Measurements from ENCODE around the gene GFRA3. TPM values are rescaled to one million over a fixed set of nuclear protein-coding genes. Genes with fewer than 3 reads are reported as not detected.

Gene GFRA3
- polyA plus RNA-seq, 1 experiment, result not detected

GRCh38 chr5:138224712-138225111 lies 49.7 kb downstream of the GFRA3 start:
- Histone ChIP-seq H3K9me3 (ENCODE audit: control insufficient read depth, insufficient read depth, low read length) (peaks cover 6% of the 10 kb centered on the region; the same call in 1 of the 2 replicates), H3K27me3 (ENCODE audit: control insufficient read depth, insufficient read depth, low read length) (peaks cover 2% of the 10 kb centered on the region), H3K4me3 (ENCODE audit: low read depth, low read length) (no peak overlapping the region), H3K27ac (ENCODE audit: low read depth, low read length) (no peak overlapping the region)
- POLR2A ChIA-PET, result no interaction called here
- no peak for DNase-seq (ENCODE audit: low read depth, low spot score)
- TF ChIP-seq CTCF (IDR thresholded peaks at IDR 0.05; ENCODE audit: low read depth, low read length), result no peak
- CTCF ChIA-PET, result interaction anchor here (1.9 to 5.0 kb wide), 3 partner anchors 15 to 128 kb away, joined by 11 to 58 read pairs (median 34); partner anchors contain the start of gene KDM3B

- H3K9me3 ChIP-seq (ENCODE audit: control insufficient read depth, insufficient read depth, low read length), result peaks cover 6% of the 10 kb centered on the region; the same call in 1 of the 2 replicates
- H3K27ac ChIP-seq (ENCODE audit: low read depth, low read length), result no peak overlapping the region
- TF ChIP-seq CTCF (IDR thresholded peaks at IDR 0.05; ENCODE audit: low read depth, low read length), result no peak
- DNase-seq (ENCODE audit: low read depth, low spot score), result no peak
- ChIA-PET POLR2A (no interaction called here), CTCF (interaction anchor here (0.6 to 5.0 kb wide), 20 partner anchors 10 to 188 kb away, joined by 3 to 58 read pairs (median 4); partner anchors contain the start of genes BRD8, CDC23, GFRA3 and KDM3B)
- H3K4me3 ChIP-seq (ENCODE audit: low read depth, low read length), result no peak overlapping the region
- H3K27me3 ChIP-seq (ENCODE audit: control insufficient read depth, insufficient read depth, low read length), result no peaks in the 10 kb centered on the region
Measured at GRCh38 chr5:138223532-138223931, 50.9 kb downstream of the GFRA3 start.

GRCh38 chr5:138216799-138217198 lies 57.6 kb downstream of the GFRA3 start:
- Histone ChIP-seq H3K27me3 (ENCODE audit: control insufficient read depth, insufficient read depth, low read length) (no peaks in the 10 kb centered on the region), H3K4me3 (ENCODE audit: low read depth, low read length) (no peak overlapping the region), H3K9me3 (ENCODE audit: control insufficient read depth, insufficient read depth, low read length) (no peaks in the 10 kb centered on the region), H3K27ac (ENCODE audit: low read depth, low read length) (no peak overlapping the region)
- CTCF ChIA-PET, result interaction anchor here (0.6 kb wide), 1 partner anchor 437 kb away, joined by 3 read pairs; no protein-coding TSS in a partner anchor
- TF ChIP-seq CTCF (IDR thresholded peaks at IDR 0.05; ENCODE audit: low read depth, low read length), result no peak
- no peak for DNase-seq (ENCODE audit: low read depth, low spot score)
- POLR2A ChIA-PET, result interaction anchor here (0.7 kb wide), 1 partner anchor 27 kb away, joined by 4 read pairs; no protein-coding TSS in a partner anchor

- no peak for TF ChIP-seq CTCF (IDR thresholded peaks at IDR 0.05; ENCODE audit: low read depth, low read length)
- Histone ChIP-seq H3K9me3 (ENCODE audit: control insufficient read depth, insufficient read depth, low read length) (no peaks in the 10 kb centered on the region), H3K4me3 (ENCODE audit: low read depth, low read length) (peak within 1 kb of the TSS; percentile 98), H3K27ac (ENCODE audit: low read depth, low read length) (peak within 1 kb of the TSS; percentile 77), H3K27me3 (ENCODE audit: control insufficient read depth, insufficient read depth, low read length) (no peaks in the 10 kb centered on the region)
- CTCF ChIA-PET, result interaction anchor here (3.2 to 3.3 kb wide), 2 partner anchors 9 to 139 kb away, joined by 19 to 20 read pairs; partner anchors contain the start of gene KDM3B
- DNase-seq (ENCODE audit: low read depth, low spot score), result peak; percentile 91
- POLR2A ChIA-PET, result interaction anchor here (1.0 to 2.2 kb wide), 5 partner anchors 25 to 141 kb away, joined by 3 to 10 read pairs (median 4); partner anchors contain the start of genes BRD8, FAM53C and KIF20A
Measured at GRCh38 chr5:138213161-138214029, 61.0 kb downstream of the GFRA3 start, which contains the start of gene CDC23. Gene CDC23 (minus strand): TSS chr5:138213323. CDS start chr5:138213312, 11 bp downstream.
